HG03457 (cell line): ENCODE measurements around the gene SEMA3B.
"Not testable (repeated sequence)": the region's sequence is repeated elsewhere in the genome, so short reads cannot be mapped to it uniquely, and the experiment has no call there.

Experiments used
- ATAC-seq: cut with Tn5 transposase; IDR thresholded peaks from one replicate; pipeline ENCODE4 v1.9.1; 2021; ENCODE audit warnings: moderate number of reproducible peaks; ENCODE audit not compliant: unreplicated experiment

SEMA3B gene

DNA sequence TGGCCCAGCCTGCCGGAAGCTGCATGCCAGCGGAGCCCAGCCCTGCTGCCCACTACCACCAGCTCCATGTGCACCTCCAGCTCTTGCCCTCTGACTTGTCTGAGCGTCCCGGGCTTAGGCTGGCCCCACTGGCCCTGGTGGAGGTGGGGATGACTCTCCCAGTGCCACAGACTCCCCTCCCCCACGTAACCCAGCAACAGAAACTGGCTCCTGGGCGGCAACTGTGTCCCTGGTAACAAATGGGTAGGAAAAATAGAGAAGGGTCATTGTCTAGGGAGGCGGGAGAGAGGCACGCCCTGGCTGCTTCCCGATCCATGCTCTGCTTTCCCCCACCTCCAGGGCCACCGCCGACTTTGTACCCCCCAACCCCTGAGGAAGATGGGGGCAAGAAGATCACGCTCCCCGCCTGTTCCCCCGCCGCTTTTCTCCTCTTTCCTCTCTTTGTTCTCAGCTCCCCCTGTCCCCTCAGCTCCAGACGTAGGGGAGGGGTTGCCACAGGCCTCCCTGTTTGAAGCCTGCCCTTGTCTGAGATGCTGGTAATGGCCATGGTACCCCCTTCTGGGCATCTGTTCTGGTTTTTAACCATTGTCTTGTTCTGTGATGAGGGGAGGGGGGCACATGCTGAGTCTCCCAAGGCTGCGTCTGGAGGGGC, 10.8 kb upstream of the SEMA3B start:
- ATAC-seq: no peak

GRCh38 chr3:50258979-50259378, 10.0 kb upstream of the SEMA3B start:
- ATAC-seq: no peak

- ATAC-seq: no peak
Measured at GRCh38 chr3:50259432-50260026, 9.4 kb upstream of the SEMA3B start.

GRCh38 chr3:50260027-50260941, 8.7 kb upstream of the SEMA3B start:
- no peak for ATAC-seq

GRCh38 chr3:50260942-50261441, 8.0 kb upstream of the SEMA3B start:
- no peak for ATAC-seq

DNA sequence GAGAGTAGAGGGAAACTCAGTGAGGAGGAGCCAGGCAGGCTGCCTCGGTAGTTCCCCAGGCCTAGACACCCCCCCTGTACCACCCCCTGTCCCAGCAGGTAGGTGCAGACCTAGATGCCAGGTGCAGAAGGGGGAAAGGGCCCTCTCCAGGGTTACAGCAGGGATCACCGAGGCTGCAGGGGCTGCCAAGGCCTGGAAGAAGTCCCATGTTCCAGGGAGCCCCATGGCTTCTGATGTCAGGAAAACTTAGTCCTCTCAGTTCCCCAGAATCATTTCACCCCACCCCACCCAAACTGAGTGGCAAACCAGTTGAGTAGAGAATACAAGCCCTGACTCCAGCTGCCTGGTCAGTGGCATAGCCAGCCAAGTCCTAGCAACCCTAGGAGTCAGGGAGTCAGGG, 7.4 kb upstream of the SEMA3B start:
- no peak for ATAC-seq

- not testable (repeated sequence) for ATAC-seq
Measured at GRCh38 chr3:50262200-50262599, 6.7 kb upstream of the SEMA3B start.

DNA sequence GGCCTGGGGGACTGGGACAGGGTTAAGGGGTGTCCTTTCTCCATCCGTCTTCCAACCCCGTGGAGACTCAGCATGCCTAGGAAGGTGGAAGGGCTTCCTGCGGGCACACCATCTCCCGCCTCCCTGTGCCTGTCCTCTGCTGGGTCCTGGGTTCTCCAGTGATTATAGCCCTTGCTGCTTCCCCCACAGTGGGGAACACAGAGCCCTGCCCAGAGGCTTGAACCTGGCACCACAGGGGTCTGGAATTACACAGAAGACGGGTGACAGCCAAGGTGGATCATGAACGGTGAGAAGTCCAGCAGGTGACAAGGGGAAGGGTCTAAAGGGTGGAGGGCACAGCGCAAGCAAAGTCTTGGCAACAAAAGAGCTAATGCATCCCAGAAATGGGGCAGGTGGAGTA, 6.2 kb upstream of the SEMA3B start:
- ATAC-seq: no peak

DNA sequence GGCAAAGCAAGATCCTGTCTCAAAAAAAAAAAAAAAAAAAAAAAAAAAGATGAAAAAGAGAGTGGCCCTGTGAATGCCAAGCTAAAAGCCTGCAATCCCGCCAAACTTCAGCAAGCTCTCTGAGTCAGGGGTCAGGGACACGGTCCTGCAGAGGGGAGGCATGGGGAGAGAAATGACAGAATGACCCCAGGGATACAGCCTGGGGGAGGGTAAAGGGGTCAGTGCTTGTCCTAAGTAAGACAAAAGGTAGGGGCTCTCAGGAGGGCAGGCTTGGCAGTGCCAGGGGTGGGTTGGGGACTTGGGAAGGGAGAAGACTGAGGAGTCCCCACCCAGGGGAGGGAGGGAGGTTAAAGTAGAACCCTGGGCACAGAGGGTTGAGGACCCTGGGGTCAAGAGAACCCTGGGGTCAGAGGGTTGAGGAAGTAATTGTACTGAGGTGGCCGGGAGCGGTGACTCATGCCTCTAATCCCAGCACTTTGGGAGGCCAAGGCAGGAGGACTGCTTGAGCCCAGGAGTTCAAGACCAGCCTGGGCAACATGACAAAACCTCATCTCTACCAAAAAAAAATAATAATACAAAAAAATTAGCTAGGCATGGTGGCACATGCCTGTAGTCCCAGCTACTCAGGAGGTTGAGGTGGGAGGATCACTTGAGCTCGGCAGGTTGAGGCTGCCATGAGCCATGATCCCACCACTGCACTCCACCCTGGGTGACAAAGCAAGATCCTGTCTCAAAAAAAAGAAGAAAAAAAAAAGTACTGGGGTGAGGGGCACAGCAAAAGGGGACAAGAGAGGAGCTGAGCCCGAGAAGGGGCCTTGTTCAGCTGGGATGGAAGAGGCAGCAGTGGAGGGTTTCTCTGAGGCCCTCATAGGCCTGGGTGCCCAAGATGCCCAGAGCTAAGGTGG, 5.2 kb upstream of the SEMA3B start:
- no peak for ATAC-seq

DNA sequence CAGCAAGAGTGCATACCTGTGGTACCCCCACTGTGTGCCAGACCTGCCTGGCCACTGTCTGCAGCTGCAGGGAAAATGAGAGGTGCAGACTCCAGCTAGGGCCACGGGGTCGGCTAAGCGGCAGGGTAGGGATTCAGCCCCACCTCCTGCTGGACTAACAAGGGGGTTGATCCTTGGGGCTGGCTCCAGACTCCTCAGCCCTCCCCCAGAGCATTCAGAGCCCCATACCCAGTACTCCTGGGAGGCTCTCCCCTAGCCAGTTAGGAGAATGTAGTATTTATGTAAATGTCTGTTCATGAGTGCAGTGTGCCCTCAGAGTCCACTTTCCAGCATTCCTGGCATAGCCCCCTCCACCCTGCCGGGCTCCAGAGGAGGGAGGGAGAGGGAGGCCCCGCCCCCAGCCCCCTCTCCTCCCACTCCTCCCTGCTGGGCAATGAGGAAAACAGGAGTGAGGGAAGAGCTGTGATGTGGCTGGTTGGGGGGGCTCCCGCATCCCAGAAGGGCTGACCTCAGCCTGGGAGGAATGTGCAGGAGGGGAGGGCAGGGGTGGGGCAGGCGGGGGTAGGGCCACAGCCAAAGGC, 4.5 kb upstream of the SEMA3B start:
- no peak for ATAC-seq

DNA sequence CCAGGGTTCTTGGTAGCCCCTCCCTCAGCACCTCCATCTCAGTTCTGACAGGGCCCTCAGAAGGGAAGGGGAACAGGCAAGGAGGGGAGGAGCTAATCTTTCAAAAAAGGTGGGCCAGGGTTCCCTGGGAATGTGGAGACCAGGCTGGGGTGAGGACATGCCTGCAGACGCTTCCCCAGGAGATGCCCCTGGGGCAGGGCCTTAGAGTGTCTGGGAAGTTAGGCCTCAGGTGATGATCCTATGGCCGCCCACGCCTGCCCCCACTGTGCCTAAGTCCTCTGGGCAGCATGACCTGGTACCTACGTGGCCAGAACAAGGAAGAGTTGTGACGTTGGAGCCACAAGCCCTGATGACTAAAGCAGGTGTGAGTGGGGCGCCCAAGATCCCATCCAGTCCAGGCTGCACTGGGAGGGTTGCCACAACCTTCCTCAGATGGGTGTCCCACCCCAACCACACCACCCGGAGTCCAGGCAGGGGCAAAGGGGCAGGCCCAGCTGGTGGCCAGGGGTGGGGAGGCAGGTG, 3.9 kb upstream of the SEMA3B start:
- no peak for ATAC-seq

DNA sequence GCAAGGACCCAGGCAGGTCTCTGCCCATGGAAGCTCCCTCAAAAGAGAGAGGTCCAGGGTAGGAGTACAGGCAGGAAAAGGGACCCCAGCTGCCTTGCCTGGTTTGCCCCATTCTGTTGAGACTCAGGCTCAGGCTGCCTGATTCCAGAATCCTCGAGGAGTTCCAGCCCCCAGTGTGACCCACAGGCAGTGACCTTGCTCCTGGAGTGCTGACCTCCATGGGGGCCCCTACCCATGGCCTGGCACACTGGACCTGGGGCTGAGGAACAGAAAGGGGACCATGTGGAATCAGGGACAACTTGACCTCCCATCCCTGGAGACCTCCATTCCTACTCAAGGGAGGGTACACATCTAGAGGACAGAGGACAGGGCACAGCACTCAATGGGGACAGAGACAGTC, 3.4 kb upstream of the SEMA3B start:
- no peak for ATAC-seq

DNA sequence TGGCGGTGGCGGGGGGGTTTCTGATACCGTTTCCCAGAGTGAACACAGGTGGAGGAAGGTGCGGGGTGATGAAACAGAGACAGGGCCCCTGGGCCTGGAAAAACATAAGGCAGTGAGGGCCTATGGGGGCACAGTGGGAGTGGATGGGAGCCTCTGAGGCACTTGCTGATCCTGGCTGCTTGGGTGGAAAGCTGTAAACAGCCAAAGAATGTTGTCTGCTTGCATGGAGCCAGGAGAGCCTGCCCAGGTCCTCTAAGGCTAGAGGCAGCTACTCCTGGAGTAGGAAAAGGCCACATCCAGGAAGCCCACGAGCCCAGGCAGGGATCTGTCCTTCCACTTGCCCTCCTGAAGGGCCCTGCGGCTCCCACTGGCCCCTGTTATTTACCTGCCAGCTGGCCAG, 2.9 kb upstream of the SEMA3B start:
- no peak for ATAC-seq

DNA sequence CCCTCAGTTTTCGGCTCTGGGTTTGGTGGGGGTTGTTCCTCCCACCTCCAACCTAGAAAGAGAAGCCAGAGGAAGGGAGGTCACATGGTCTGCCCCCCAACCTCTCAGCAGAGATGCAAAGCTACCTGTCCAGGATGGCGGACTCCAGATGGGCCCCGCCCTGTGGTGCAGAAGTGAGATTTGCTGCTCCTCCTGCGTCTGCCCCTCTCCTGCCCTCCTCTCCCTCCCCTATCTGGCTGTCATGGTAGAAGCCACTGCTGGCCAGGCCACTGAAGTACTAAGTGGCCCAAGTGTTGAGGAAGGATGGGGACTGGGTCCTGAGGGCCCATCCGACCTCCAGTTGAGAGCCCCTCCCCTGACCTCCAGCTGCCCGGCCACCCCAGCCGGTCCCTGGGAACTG, 2.1 kb upstream of the SEMA3B start:
- no peak for ATAC-seq

GRCh38 chr3:50267280-50267913, 1.6 kb upstream of the SEMA3B start:
- no peak for ATAC-seq

- no peak for ATAC-seq
Measured at GRCh38 chr3:50268276-50268675, 671 bp upstream of the SEMA3B start.

- ATAC-seq: no peak
Measured at GRCh38 chr3:50269460-50269859, 513 bp downstream of the SEMA3B start.

DNA sequence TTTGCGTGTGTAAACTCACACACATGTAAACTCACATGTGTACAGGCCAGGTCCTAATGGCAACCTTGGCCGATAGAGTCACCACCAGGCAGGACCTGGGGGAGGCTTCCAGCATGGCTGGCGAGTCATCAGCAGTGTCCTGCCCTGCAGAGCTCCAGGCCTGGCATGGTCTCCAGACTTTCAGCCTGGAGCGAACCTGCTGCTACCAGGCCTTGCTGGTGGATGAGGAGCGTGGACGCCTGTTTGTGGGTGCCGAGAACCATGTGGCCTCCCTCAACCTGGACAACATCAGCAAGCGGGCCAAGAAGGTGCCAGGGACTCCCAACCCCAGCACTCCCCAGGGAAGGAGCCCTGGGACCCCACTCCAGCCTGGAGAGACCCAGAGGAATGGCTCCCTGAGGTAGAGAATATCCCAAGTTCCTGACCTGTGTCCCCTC, 1.0 kb downstream of the SEMA3B start:
- ATAC-seq: no peak

DNA sequence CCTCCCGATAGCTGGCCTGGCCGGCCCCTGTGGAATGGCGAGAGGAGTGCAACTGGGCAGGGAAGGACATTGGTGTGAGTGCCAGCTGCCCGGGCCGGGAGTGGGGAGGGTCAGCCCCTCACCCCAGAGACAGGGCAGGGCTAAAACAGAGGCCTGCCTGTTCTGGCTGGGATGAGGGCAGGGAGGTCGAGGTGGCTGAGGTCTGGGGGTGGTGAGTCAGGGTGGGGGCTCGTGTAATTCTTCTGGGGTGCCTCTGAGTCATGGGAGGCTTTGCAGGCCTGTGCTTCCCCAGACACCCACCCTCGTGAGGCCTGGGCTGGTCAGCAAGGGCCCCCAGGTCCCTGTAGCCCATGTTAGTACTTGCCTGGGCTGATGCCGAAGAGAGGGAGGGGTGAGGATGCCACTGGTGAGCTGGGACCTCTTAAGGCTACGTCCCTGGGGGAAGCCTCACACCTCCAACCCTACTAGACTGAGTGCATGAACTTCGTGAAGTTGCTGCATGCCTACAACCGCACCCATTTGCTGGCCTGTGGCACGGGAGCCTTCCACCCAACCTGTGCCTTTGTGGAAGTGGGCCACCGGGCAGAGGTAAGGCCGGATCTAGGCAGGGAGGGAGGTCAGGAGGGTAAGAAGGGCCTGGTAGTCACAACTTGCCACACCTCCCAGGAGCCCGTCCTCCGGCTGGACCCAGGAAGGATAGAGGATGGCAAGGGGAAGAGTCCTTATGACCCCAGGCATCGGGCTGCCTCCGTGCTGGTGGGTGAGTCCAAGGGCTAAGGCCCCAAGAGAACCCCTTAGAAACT, 1.7 kb downstream of the SEMA3B start:
- no peak for ATAC-seq
